HEK293 (cell line): Measurements from ENCODE around the gene GRIPAP1.

Experiments used
- BCL11A ChIP-seq: fragments of 450-650 bp; formaldehyde crosslinking; IDR thresholded peaks from 2 replicates; pipeline ENCODE4 v1.5.1; 2016; ENCODE audit warnings: low read depth, missing biosample characterization, missing genetic modification characterization
- ZBTB1 ChIP-seq: fragments of 450-650 bp; formaldehyde crosslinking; IDR thresholded peaks from 2 replicates; pipeline ENCODE4 v1.5.1; 2016; ENCODE audit warnings: missing biosample characterization, missing genetic modification characterization
- ZNF10 ChIP-seq: fragments of 450-650 bp; formaldehyde crosslinking; IDR thresholded peaks from 2 replicates; pipeline ENCODE4 v1.5.1; 2017; ENCODE audit warnings: missing biosample characterization, missing genetic modification characterization
- ZNF138 ChIP-seq: fragments of 450-650 bp; formaldehyde crosslinking; IDR thresholded peaks from 2 replicates; pipeline ENCODE4 v1.5.1; 2016; ENCODE audit warnings: missing biosample characterization, missing genetic modification characterization, borderline replicate concordance
- ZNF16 ChIP-seq: fragments of 450-650 bp; formaldehyde crosslinking; IDR thresholded peaks from 2 replicates; pipeline ENCODE4 v1.5.1; 2016; ENCODE audit warnings: low read depth, missing biosample characterization, missing genetic modification characterization
- ZNF2 ChIP-seq: fragments of 450-650 bp; formaldehyde crosslinking; IDR thresholded peaks from 2 replicates; pipeline ENCODE4 v1.5.1; 2016; ENCODE audit warnings: missing biosample characterization, missing genetic modification characterization
- ZNF214 ChIP-seq: fragments of 450-650 bp; formaldehyde crosslinking; IDR thresholded peaks from 2 replicates; pipeline ENCODE4 v1.5.1; 2017; ENCODE audit warnings: missing biosample characterization, mild to moderate bottlenecking, missing genetic modification characterization, borderline replicate concordance
- ZNF221 ChIP-seq: fragments of 450-650 bp; formaldehyde crosslinking; IDR thresholded peaks from 2 replicates; pipeline ENCODE4 v1.5.1; 2017; ENCODE audit warnings: missing biosample characterization, missing genetic modification characterization, borderline replicate concordance
- ZNF23 ChIP-seq: fragments of 450-650 bp; formaldehyde crosslinking; IDR thresholded peaks from 2 replicates; pipeline ENCODE4 v1.5.1; 2016; ENCODE audit warnings: missing biosample characterization, missing genetic modification characterization, borderline replicate concordance
- ZNF354C ChIP-seq: fragments of 450-650 bp; formaldehyde crosslinking; IDR thresholded peaks from 2 replicates; pipeline ENCODE4 v1.5.1; 2016; ENCODE audit warnings: missing biosample characterization, missing genetic modification characterization, low read depth, borderline replicate concordance
- ZNF610 ChIP-seq: fragments of 450-650 bp; formaldehyde crosslinking; IDR thresholded peaks from 2 replicates; pipeline ENCODE4 v1.5.1; 2016; ENCODE audit warnings: missing biosample characterization, missing genetic modification characterization, borderline replicate concordance
- ZNF654 ChIP-seq: fragments of 450-650 bp; formaldehyde crosslinking; IDR thresholded peaks from 2 replicates; pipeline ENCODE4 v1.5.1; 2016; ENCODE audit warnings: low read depth, missing biosample characterization, missing genetic modification characterization
- ZNF701 ChIP-seq: fragments of 450-650 bp; formaldehyde crosslinking; IDR thresholded peaks from 2 replicates; pipeline ENCODE4 v1.5.1; 2016; ENCODE audit warnings: missing biosample characterization, missing genetic modification characterization
- ZNF747 ChIP-seq: fragments of 450-650 bp; formaldehyde crosslinking; IDR thresholded peaks from 2 replicates; pipeline ENCODE4 v1.5.1; 2016; ENCODE audit warnings: missing biosample characterization, missing genetic modification characterization
- ZNF76 ChIP-seq: fragments of 450-650 bp; formaldehyde crosslinking; IDR thresholded peaks from 2 replicates; pipeline ENCODE4; 2016; ENCODE audit warnings: low read depth, missing biosample characterization, missing genetic modification characterization, borderline replicate concordance
- ZNF785 ChIP-seq: fragments of 450-650 bp; formaldehyde crosslinking; IDR thresholded peaks from 2 replicates; pipeline ENCODE4 v1.5.1; 2016; ENCODE audit warnings: missing biosample characterization, missing genetic modification characterization
- TF ChIP-seq, protein P1 (sequence below): fragments of 450-650 bp; formaldehyde crosslinking; IDR thresholded peaks from 2 replicates; pipeline ENCODE4 v1.5.1; 2016; ENCODE audit warnings: missing biosample characterization, missing genetic modification characterization
- TF ChIP-seq, protein P2 (sequence below): fragments of 450-650 bp; formaldehyde crosslinking; IDR thresholded peaks from 2 replicates; pipeline ENCODE4 v1.5.1; 2016; ENCODE audit warnings: missing biosample characterization, missing genetic modification characterization, borderline replicate concordance
- TF ChIP-seq, protein P3 (sequence below): fragments of 450-650 bp; formaldehyde crosslinking; IDR thresholded peaks from 2 replicates; pipeline ENCODE4 v1.5.1; 2016; ENCODE audit warnings: missing biosample characterization, missing genetic modification characterization, low read depth
- TF ChIP-seq, protein P4 (sequence below): fragments of 450-650 bp; formaldehyde crosslinking; IDR thresholded peaks from 2 replicates; pipeline ENCODE4 v1.5.1; 2017; ENCODE audit warnings: missing biosample characterization, missing genetic modification characterization

The GRIPAP1 gene

DNA sequence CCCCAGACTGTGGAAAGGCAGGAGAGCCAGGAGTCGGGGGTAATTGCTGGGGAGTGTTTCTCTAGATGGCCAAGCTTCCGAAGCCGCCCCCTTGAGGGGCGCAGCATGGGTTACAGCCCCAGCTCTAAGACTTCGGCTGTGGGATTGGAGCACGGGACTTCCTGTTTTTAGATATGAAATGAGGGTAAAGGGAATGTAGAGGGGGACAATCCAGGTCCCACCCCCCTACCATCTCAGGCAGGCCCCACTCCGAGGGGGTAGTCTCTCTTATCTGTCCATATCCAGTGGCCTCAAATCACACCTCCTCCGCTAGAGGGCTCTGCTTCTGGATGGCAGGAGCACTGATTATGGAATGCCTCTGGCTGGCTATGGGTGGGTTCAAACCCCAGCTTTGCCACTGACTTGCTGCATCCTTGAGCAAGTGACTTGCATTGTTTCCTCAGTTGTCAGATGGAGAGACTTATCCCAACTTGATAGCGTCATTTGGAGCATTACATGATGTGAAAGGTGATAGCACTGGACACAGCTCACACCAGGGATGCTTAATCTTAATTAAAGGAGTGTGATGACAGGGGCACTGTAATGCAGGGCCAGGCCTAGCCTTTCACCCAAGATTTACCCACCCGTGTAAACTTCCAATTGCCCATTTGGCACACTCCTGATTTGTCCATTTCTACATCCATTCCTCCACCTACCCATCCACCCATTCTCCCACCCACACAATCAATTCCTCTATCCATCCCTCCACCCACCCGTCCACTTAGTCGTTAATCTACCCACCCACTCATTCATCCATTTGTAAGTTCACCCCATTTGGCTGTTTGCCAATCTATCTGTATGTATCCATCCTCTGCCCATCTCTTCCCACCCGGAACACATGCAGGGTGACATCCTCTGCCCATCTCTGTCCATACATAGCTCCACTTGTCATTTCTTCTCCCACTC, 29.6 kb downstream of the GRIPAP1 start (continued):
- TF ChIP-seq ZNF23 (no peak), ZNF747 (no peak), ZBTB1 (tag by site-specific recombination) (no peak), BCL11A (tag by site-specific recombination) (0 out of 2 replicates have a peak, but pooled peaks have one; percentile 22), ZNF701 (tag by site-specific recombination) (no peak), ZNF2 (tag by site-specific recombination) (peak; percentile 80), ZNF610 (no peak), ZNF354C (tag by site-specific recombination) (no peak), ZNF214 (tag by site-specific recombination) (no peak), ZNF654 (tag by site-specific recombination) (no peak), ZNF16 (tag by site-specific recombination) (no peak), ZNF10 (no peak; the same call in 1 of the 2 replicates), ZNF138 (tag by site-specific recombination) (no peak), ZNF76 (tag by site-specific recombination) (peak; percentile 19; the same call in 1 of the 2 replicates), ZNF785 (tag by site-specific recombination) (no peak), ZNF221 (tag by site-specific recombination) (no peak)
- TF ChIP-seq, protein P1, sequence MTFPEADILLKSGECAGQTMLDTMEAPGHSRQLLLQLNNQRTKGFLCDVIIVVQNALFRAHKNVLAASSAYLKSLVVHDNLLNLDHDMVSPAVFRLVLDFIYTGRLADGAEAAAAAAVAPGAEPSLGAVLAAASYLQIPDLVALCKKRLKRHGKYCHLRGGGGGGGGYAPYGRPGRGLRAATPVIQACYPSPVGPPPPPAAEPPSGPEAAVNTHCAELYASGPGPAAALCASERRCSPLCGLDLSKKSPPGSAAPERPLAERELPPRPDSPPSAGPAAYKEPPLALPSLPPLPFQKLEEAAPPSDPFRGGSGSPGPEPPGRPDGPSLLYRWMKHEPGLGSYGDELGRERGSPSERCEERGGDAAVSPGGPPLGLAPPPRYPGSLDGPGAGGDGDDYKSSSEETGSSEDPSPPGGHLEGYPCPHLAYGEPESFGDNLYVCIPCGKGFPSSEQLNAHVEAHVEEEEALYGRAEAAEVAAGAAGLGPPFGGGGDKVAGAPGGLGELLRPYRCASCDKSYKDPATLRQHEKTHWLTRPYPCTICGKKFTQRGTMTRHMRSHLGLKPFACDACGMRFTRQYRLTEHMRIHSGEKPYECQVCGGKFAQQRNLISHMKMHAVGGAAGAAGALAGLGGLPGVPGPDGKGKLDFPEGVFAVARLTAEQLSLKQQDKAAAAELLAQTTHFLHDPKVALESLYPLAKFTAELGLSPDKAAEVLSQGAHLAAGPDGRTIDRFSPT = peak; percentile 77
- TF ChIP-seq, protein P2, sequence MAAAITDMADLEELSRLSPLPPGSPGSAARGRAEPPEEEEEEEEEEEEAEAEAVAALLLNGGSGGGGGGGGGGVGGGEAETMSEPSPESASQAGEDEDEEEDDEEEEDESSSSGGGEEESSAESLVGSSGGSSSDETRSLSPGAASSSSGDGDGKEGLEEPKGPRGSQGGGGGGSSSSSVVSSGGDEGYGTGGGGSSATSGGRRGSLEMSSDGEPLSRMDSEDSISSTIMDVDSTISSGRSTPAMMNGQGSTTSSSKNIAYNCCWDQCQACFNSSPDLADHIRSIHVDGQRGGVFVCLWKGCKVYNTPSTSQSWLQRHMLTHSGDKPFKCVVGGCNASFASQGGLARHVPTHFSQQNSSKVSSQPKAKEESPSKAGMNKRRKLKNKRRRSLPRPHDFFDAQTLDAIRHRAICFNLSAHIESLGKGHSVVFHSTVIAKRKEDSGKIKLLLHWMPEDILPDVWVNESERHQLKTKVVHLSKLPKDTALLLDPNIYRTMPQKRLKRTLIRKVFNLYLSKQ = no peak
- TF ChIP-seq, protein P3, sequence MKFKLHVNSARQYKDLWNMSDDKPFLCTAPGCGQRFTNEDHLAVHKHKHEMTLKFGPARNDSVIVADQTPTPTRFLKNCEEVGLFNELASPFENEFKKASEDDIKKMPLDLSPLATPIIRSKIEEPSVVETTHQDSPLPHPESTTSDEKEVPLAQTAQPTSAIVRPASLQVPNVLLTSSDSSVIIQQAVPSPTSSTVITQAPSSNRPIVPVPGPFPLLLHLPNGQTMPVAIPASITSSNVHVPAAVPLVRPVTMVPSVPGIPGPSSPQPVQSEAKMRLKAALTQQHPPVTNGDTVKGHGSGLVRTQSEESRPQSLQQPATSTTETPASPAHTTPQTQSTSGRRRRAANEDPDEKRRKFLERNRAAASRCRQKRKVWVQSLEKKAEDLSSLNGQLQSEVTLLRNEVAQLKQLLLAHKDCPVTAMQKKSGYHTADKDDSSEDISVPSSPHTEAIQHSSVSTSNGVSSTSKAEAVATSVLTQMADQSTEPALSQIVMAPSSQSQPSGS (tag by site-specific recombination) = no peak
- TF ChIP-seq, protein P4, sequence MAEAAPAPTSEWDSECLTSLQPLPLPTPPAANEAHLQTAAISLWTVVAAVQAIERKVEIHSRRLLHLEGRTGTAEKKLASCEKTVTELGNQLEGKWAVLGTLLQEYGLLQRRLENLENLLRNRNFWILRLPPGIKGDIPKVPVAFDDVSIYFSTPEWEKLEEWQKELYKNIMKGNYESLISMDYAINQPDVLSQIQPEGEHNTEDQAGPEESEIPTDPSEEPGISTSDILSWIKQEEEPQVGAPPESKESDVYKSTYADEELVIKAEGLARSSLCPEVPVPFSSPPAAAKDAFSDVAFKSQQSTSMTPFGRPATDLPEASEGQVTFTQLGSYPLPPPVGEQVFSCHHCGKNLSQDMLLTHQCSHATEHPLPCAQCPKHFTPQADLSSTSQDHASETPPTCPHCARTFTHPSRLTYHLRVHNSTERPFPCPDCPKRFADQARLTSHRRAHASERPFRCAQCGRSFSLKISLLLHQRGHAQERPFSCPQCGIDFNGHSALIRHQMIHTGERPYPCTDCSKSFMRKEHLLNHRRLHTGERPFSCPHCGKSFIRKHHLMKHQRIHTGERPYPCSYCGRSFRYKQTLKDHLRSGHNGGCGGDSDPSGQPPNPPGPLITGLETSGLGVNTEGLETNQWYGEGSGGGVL (tag by site-specific recombination) = peak; percentile 35; the same call in 1 of the 2 replicates
